GM12891 (cell line): ENCODE data around the gene GPC6.

Source experiments
- DNase-seq: peaks from one replicate; pipeline ENCODE4 v3.0.0; 2011; ENCODE audit warnings: low spot score; ENCODE audit not compliant: insufficient read length
- FAIRE-seq: peaks from 2 replicates; lab custom pipeline; 2011; peaks lifted over from hg19 to GRCh38; lab: Jason Lieb, UNC
- PAX5 ChIP-seq: IDR thresholded peaks from 2 replicates; pipeline ENCODE4 v1.6.1; 2011; ENCODE audit warnings: low read length, moderate library complexity, mild to moderate bottlenecking; ENCODE audit not compliant: insufficient read depth, severe bottlenecking
- POLR2A ChIP-seq: IDR thresholded peaks from 2 replicates; pipeline ENCODE4 v1.6.1; 2011; ENCODE audit warnings: low read depth, low read length, control low read depth
- POLR2AphosphoS5 ChIP-seq: IDR thresholded peaks from 2 replicates; pipeline ENCODE4 v1.6.1; 2011; ENCODE audit warnings: low read depth, low read length, control low read depth
- POU2F2 ChIP-seq: IDR thresholded peaks from 2 replicates; pipeline ENCODE4 v1.6.1; 2011; ENCODE audit warnings: low read depth, mild to moderate bottlenecking, control low read depth, low read length, moderate library complexity
- SPI1 ChIP-seq: IDR thresholded peaks from 2 replicates; pipeline ENCODE4 v1.6.1; 2011; ENCODE audit warnings: low read depth, low read length, control low read depth
- TAF1 ChIP-seq: IDR thresholded peaks from 2 replicates; pipeline ENCODE4 v1.6.1; 2011; ENCODE audit warnings: low read depth, low read length, control low read depth

Gene GPC6

GRCh38 chr13:93361703-93362102 is 135.1 kb downstream of the GPC6 start:
- no peak for FAIRE-seq
- no peak for DNase-seq
- TF ChIP-seq POLR2AphosphoS5 (no peak), SPI1 (no peak), TAF1 (no peak), POLR2A (no peak), PAX5 (no peak), POU2F2 (no peak)

- TF ChIP-seq PAX5, result no peak
- DNase-seq, result no peak
- no peak for FAIRE-seq
Measured at GRCh38 chr13:93364166-93364565, 137.6 kb downstream of the GPC6 start.

- TF ChIP-seq PAX5 (no peak), POLR2A (no peak), TAF1 (no peak), POLR2AphosphoS5 (no peak), POU2F2 (no peak), SPI1 (no peak)
- FAIRE-seq (no peak), DNase-seq (no peak)
Measured at GRCh38 chr13:93368296-93368695, 141.7 kb downstream of the GPC6 start.

GRCh38 chr13:93368718-93369117 is 142.1 kb downstream of the GPC6 start:
- no peak for TF ChIP-seq POLR2A
- no peak for TF ChIP-seq TAF1
- no peak for TF ChIP-seq POLR2AphosphoS5
- TF ChIP-seq SPI1, result no peak
- no peak for TF ChIP-seq PAX5
- TF ChIP-seq POU2F2, result no peak
- FAIRE-seq (no peak), DNase-seq (no peak)

GRCh38 chr13:93372856-93373255 is 146.2 kb downstream of the GPC6 start:
- FAIRE-seq (no peak), DNase-seq (no peak)
- TF ChIP-seq POU2F2, result no peak

GRCh38 chr13:93375491-93375890 is 148.9 kb downstream of the GPC6 start:
- DNase-seq (no peak), FAIRE-seq (no peak)
- TF ChIP-seq POLR2AphosphoS5 (no peak), POLR2A (no peak), POU2F2 (no peak), TAF1 (no peak), PAX5 (no peak), SPI1 (no peak)

GRCh38 chr13:93377196-93377595 is 150.6 kb downstream of the GPC6 start:
- FAIRE-seq (no peak), DNase-seq (no peak)
- TF ChIP-seq SPI1, result no peak
- no peak for TF ChIP-seq POLR2A
- no peak for TF ChIP-seq TAF1
- no peak for TF ChIP-seq POU2F2
- TF ChIP-seq PAX5, result no peak
- no peak for TF ChIP-seq POLR2AphosphoS5

GRCh38 chr13:93378184-93378583 is 151.6 kb downstream of the GPC6 start:
- DNase-seq (no peak), FAIRE-seq (no peak)
- TF ChIP-seq POLR2A, result no peak
- TF ChIP-seq TAF1, result no peak
- TF ChIP-seq POU2F2, result no peak
- no peak for TF ChIP-seq PAX5
- no peak for TF ChIP-seq POLR2AphosphoS5
- TF ChIP-seq SPI1, result no peak

- no peak for TF ChIP-seq TAF1
- no peak for TF ChIP-seq POU2F2
- TF ChIP-seq POLR2AphosphoS5, result no peak
- no peak for TF ChIP-seq SPI1
- no peak for TF ChIP-seq POLR2A
- TF ChIP-seq PAX5, result no peak
- FAIRE-seq, result no peak
- DNase-seq, result no peak
Measured at GRCh38 chr13:93386116-93386515, 159.5 kb downstream of the GPC6 start.

- no peak for DNase-seq
- FAIRE-seq, result no peak
- TF ChIP-seq PAX5, result no peak
- no peak for TF ChIP-seq POU2F2
- no peak for TF ChIP-seq POLR2AphosphoS5
- TF ChIP-seq POLR2A, result no peak
- no peak for TF ChIP-seq SPI1
- no peak for TF ChIP-seq TAF1
Measured at GRCh38 chr13:93388701-93389100, 162.1 kb downstream of the GPC6 start.

- TF ChIP-seq POLR2A (no peak), POU2F2 (no peak), POLR2AphosphoS5 (no peak), TAF1 (no peak), PAX5 (no peak), SPI1 (no peak)
- DNase-seq (no peak), FAIRE-seq (no peak)
Measured at GRCh38 chr13:93397619-93398018, 171.0 kb downstream of the GPC6 start.

- no peak for DNase-seq
- no peak for TF ChIP-seq POLR2A
- no peak for TF ChIP-seq POU2F2
- TF ChIP-seq TAF1, result no peak
- no peak for TF ChIP-seq PAX5
- TF ChIP-seq SPI1, result no peak
- no peak for TF ChIP-seq POLR2AphosphoS5
- FAIRE-seq, result no peak
Measured at GRCh38 chr13:93398167-93399035, 171.8 kb downstream of the GPC6 start.
